A549 (cell line): ENCODE data around the gene CTSH. TPM values are rescaled to one million over a fixed set of nuclear protein-coding genes. Genes with fewer than 3 reads are reported as not detected.

Experiments used
- ATAC-seq, 2 experiments: fragments of 200-7000 bp in 1 of 2; fragments of >200 bp in 1 of 2; cut with Nextera tagmentation in 1 of 2; cut with Tn5 transposase in 1 of 2; 3 replicates each; pipeline versions ENCODE4 v1.8.0 to v1.9.1; 2018 to 2020; ENCODE audit warnings: mild to moderate bottlenecking in 1 of 2, moderate library complexity in 1 of 2
- CTCF ChIA-PET: fragments of 300-600 bp; sonication (Branson Sonifier 250); formaldehyde crosslinking; extraction: SDS; loops from one replicate; lab custom pipeline; 2021; ENCODE audit warnings: antibody characterized with exemption, inconsistent platforms; lab: Yijun Ruan, JAX
- POLR2A ChIA-PET: fragments of 350-600 bp; formaldehyde crosslinking; extraction: SDS; loops from one replicate; lab custom pipeline; 2021; ENCODE audit warnings: antibody characterized with exemption, inconsistent platforms; lab: Yijun Ruan, JAX
- DNase-seq, 2 experiments: peaks; one replicate each; pipeline versions ENCODE4 v3.0.0 to v3.0.0-alpha.2; 2011 to 2016; ENCODE audit warnings: low read depth in 1 of 2, low spot score in 1 of 2
- FAIRE-seq: peaks from 2 replicates; lab custom pipeline; 2011; peaks lifted over from hg19 to GRCh38; lab: Jason Lieb, UNC
- H3K27ac ChIP-seq, 2 experiments: fragments of >200 bp; sonication (Bioruptor Twin); formaldehyde crosslinking; 3 replicates each; pipeline ENCODE4 v1.5.1; 2016 to 2017
- H3K4me1 ChIP-seq: fragments of >200 bp; sonication (Bioruptor Twin); formaldehyde crosslinking; 3 replicates; pipeline ENCODE4 v1.6.1; 2016
- H3K4me2 ChIP-seq: fragments of >200 bp; sonication (Bioruptor Twin); formaldehyde crosslinking; 3 replicates; pipeline ENCODE4 v1.6.1; 2016
- H3K4me3 ChIP-seq: fragments of >200 bp; sonication (Bioruptor Twin); formaldehyde crosslinking; 3 replicates; pipeline ENCODE4 v1.5.1; 2016
- H3K9me3 ChIP-seq: fragments of >200 bp; sonication (Bioruptor Twin); formaldehyde crosslinking; 3 replicates; pipeline ENCODE4 v1.6.1; 2016
- CHD2 ChIP-seq: fragments of 150-350 bp; IDR thresholded peaks from 2 replicates; pipeline ENCODE4 v1.6.1; 2014; ENCODE audit warnings: low read length; ENCODE audit not compliant: partially characterized antibody
- CHD4 ChIP-seq: fragments of 200-600 bp; sonication (generic); IDR thresholded peaks from 2 replicates; pipeline ENCODE4 v1.6.1; 2016; ENCODE audit warnings: antibody characterized with exemption, mild to moderate bottlenecking, borderline replicate concordance
- EHF ChIP-seq: fragments of 250-450 bp; sonication (Bioruptor Pico); IDR thresholded peaks from 2 replicates; pipeline ENCODE4 v1.5.0; 2020; ENCODE audit warnings: mild to moderate bottlenecking
- EP300 ChIP-seq, 2 experiments: fragments of >200 bp; sonication (Bioruptor Twin); formaldehyde crosslinking; IDR thresholded peaks; 2 replicates in 1 of 2; 3 replicates in 1 of 2; pipeline ENCODE4 v1.6.1; 2016 to 2017
- FOSB ChIP-seq: fragments of 250-450 bp; sonication (Bioruptor Pico); IDR thresholded peaks from 2 replicates; pipeline ENCODE4 v1.5.0; 2020; ENCODE audit warnings: mild to moderate bottlenecking, moderate library complexity
- FOSL2 ChIP-seq, 2 experiments: fragments of 450-650 bp in 1 of 2; fragments of >200 bp in 1 of 2; sonication (Bioruptor Twin) in 1 of 2; formaldehyde crosslinking; IDR thresholded peaks; 2 replicates each; pipeline versions ENCODE4 v1.5.0 to v1.6.1; 2016 to 2020; ENCODE audit warnings: mild to moderate bottlenecking in 1 of 2, moderate library complexity in 1 of 2
- GATA3 ChIP-seq: IDR thresholded peaks from 2 replicates; pipeline ENCODE4 v1.6.1; 2012; ENCODE audit warnings: borderline replicate concordance
- HDAC2 ChIP-seq: fragments of 200-600 bp; sonication (generic); IDR thresholded peaks from 2 replicates; pipeline ENCODE4 v1.6.1; 2016
- HOXB13 ChIP-seq: fragments of 250-450 bp; sonication (Bioruptor Pico); IDR thresholded peaks from 2 replicates; pipeline ENCODE4 v1.5.0; 2020; ENCODE audit warnings: low read depth, mild to moderate bottlenecking, moderate library complexity
- KDM1A ChIP-seq: fragments of 200-600 bp; sonication (generic); IDR thresholded peaks from 2 replicates; pipeline ENCODE4 v1.6.1; 2016; ENCODE audit warnings: low read depth, mild to moderate bottlenecking
- MAFK ChIP-seq: fragments of 450-650 bp; IDR thresholded peaks from 2 replicates; pipeline ENCODE4 v1.6.1; 2014; ENCODE audit not compliant: partially characterized antibody
- MAZ ChIP-seq: fragments of 150-350 bp; IDR thresholded peaks from 2 replicates; pipeline ENCODE4 v1.6.1; 2014; ENCODE audit warnings: antibody characterized with exemption, low read depth, low read length, borderline replicate concordance
- MYC ChIP-seq: IDR thresholded peaks from 2 replicates; pipeline ENCODE4 v1.6.1; 2012; ENCODE audit warnings: mild to moderate bottlenecking, inconsistent platforms, low read length, improper control_type of control experiment, borderline replicate concordance
- NFE2L2 ChIP-seq: fragments of 150-350 bp; conservative IDR thresholded peaks from 2 replicates; pipeline ENCODE4 v1.6.1; 2014; ENCODE audit warnings: low read length
- POLR2A ChIP-seq: IDR thresholded peaks from 2 replicates; pipeline ENCODE4 v1.6.1; 2012; ENCODE audit warnings: mild to moderate bottlenecking, low read length
- RAD21 ChIP-seq, 2 experiments: fragments of >200 bp in 1 of 2; sonication (Bioruptor Twin) in 1 of 2; formaldehyde crosslinking in 1 of 2; IDR thresholded peaks in 1 of 2; conservative IDR thresholded peaks in 1 of 2; 2 replicates in 1 of 2; 3 replicates in 1 of 2; pipeline ENCODE4 v1.6.1; 2012 to 2018; ENCODE audit warnings: inconsistent platforms in 1 of 2
- RARB ChIP-seq: fragments of 250-450 bp; sonication (Bioruptor Pico); IDR thresholded peaks from 2 replicates; pipeline ENCODE4 v1.8.0; 2021; ENCODE audit warnings: mild to moderate bottlenecking, moderate library complexity
- RCOR1 ChIP-seq: fragments of 150-350 bp; IDR thresholded peaks from 2 replicates; pipeline ENCODE4 v1.6.1; 2014; ENCODE audit warnings: antibody characterized with exemption, low read length, low read depth
- REST ChIP-seq: fragments of 200-600 bp; sonication (generic); IDR thresholded peaks from 2 replicates; pipeline ENCODE4 v1.6.1; 2016; ENCODE audit warnings: antibody characterized with exemption, mild to moderate bottlenecking, moderate library complexity
- RNF2 ChIP-seq: fragments of 200-600 bp; sonication (generic); IDR thresholded peaks from 2 replicates; pipeline ENCODE4 v1.6.1; 2016; ENCODE audit warnings: low read depth, mild to moderate bottlenecking, antibody characterized with exemption, moderate library complexity, borderline replicate concordance
- SMC3 ChIP-seq: fragments of >200 bp; sonication (Bioruptor Twin); formaldehyde crosslinking; IDR thresholded peaks from 3 replicates; pipeline ENCODE4 v1.6.1; 2018; ENCODE audit warnings: inconsistent platforms
- TP53 ChIP-seq: fragments of 250-450 bp; sonication (Bioruptor Pico); IDR thresholded peaks from 2 replicates; pipeline ENCODE4 v1.5.0; 2021; ENCODE audit warnings: mild to moderate bottlenecking, moderate library complexity
- USF2 ChIP-seq: fragments of 450-650 bp; IDR thresholded peaks from 2 replicates; pipeline ENCODE4 v1.6.1; 2014; ENCODE audit warnings: antibody characterized with exemption
- ZNF302 ChIP-seq: fragments of 250-450 bp; sonication (Bioruptor Pico); IDR thresholded peaks from 2 replicates; pipeline ENCODE4 v1.9.0; 2021; ENCODE audit warnings: inconsistent platforms, mild to moderate bottlenecking, moderate library complexity
- WGBS: methylation state at CpG from one replicate; pipeline ENCODE4 v1.1.6; 2017; ENCODE audit errors: missing lambda C conversion rate; 5-methylcytosine and 5-hydroxymethylcytosine counted together
- polyA plus RNA-seq, 4 experiments: library from polyadenylated mRNA; depleted of rRNA in 3 of 4; stranded (reverse); fragments of >200 nt; fragmentation: RNase III in 1 of 4; extraction: RNeasy Plus Mini Kit Qiagen cat#74134 plus additional on column Dnase treatment in 1 of 4; gene quantifications; 2 replicates in 3 of 4; 3 replicates in 1 of 4; pipeline ENCODE4 v1.2.3, GENCODE V29; 2011 to 2017
- TF ChIP-seq, protein P1 (sequence below): fragments of 250-450 bp; sonication (Bioruptor Pico); IDR thresholded peaks from 2 replicates; pipeline ENCODE4 v1.5.0; 2020; ENCODE audit warnings: low read depth, mild to moderate bottlenecking, moderate library complexity
- TF ChIP-seq, protein P2 (sequence below): fragments of >200 bp; sonication (Bioruptor Twin); formaldehyde crosslinking; IDR thresholded peaks from 2 replicates; pipeline ENCODE4 v1.6.1; 2016
- TF ChIP-seq, protein P3 (sequence below): fragments of 150-350 bp; IDR thresholded peaks from 2 replicates; pipeline ENCODE4 v1.6.1; 2014; ENCODE audit warnings: low read depth, mild to moderate bottlenecking, low read length

CTSH gene
- polyA plus RNA-seq, 2 of the 4 experiments (the other 2 are of a cell fraction) = 25.2 to 33.3 TPM

- Histone ChIP-seq H3K9me3 (no peaks in the 10 kb centered on the region), H3K4me2 (no peak overlapping the region), H3K4me1 (peaks cover 13% of the 10 kb centered on the region; the same call in 2 of the 3 replicates), H3K4me3 (no peak overlapping the region), H3K27ac (no peak overlapping the region)
- ATAC-seq (no peak), DNase-seq (no peak), FAIRE-seq (no peak)
- WGBS = 94% methylated on average over 3 of the region's 3 CpGs
- TF ChIP-seq NFE2L2 = no peak
- no peak for TF ChIP-seq FOSL2 (IDR thresholded peaks at IDR 0.05)
- TF ChIP-seq FOSL2 (CRISPR knock-in tag; IDR thresholded peaks at IDR 0.05) = no peak
- TF ChIP-seq USF2 = no peak
- no peak for TF ChIP-seq MAFK
- TF ChIP-seq RNF2 = no peak
- no peak for TF ChIP-seq POLR2A
- no peak for TF ChIP-seq KDM1A
- TF ChIP-seq, protein P1, sequence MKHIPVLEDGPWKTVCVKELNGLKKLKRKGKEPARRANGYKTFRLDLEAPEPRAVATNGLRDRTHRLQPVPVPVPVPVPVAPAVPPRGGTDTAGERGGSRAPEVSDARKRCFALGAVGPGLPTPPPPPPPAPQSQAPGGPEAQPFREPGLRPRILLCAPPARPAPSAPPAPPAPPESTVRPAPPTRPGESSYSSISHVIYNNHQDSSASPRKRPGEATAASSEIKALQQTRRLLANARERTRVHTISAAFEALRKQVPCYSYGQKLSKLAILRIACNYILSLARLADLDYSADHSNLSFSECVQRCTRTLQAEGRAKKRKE (CRISPR knock-in tag) = no peak
- TF ChIP-seq EP300 (IDR thresholded peaks at IDR 0.05) = no peak
- no peak for TF ChIP-seq RARB (CRISPR knock-in tag)
- TF ChIP-seq, protein P2, sequence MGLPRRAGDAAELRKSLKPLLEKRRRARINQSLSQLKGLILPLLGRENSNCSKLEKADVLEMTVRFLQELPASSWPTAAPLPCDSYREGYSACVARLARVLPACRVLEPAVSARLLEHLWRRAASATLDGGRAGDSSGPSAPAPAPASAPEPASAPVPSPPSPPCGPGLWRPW = no peak
- TF ChIP-seq REST = no peak
- CTCF ChIA-PET = interaction anchor here (0.7 to 9.5 kb wide), 7 partner anchors 9 to 270 kb away, joined by 3 to 150 read pairs (median 11); no protein-coding TSS in a partner anchor
- POLR2A ChIA-PET = no interaction called here
These were observed 31.8 kb downstream of the CTSH start for GRCh38 chr15:78913012-78913411.

DNA sequence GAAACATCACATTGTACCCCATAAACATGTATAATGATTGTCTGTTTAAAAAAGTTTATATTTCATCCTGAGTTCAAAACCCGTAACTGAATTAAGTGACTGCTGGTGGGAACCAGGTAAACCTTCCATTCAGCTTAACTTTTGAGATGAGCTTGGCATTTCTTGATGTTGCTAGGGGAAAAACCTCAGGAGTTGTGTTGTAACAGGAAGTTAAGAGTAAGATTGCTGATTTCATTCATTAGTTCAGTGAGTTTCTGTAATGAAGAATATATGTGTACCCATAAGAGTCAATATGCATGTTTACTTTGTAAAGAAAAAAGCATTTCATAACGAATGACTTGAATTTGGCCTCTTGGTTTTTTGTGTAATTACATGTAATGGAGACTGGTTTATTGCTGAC lies 32.5 kb downstream of the CTSH start:
- FAIRE-seq (peak; percentile 32), DNase-seq (no peak), ATAC-seq (no peak)
- no peaks in the 10 kb centered on the region for H3K9me3 ChIP-seq
- no peak overlapping the region for H3K27ac ChIP-seq
- H3K4me1 ChIP-seq = peaks cover 13% of the 10 kb centered on the region; the same call in 2 of the 3 replicates
- 86% methylated on average over 2 of the region's 2 CpGs for WGBS
- CTCF ChIA-PET = interaction anchor here (1.3 to 9.5 kb wide), 5 partner anchors 8 to 271 kb away, joined by 4 to 150 read pairs (median 19); no protein-coding TSS in a partner anchor
- POLR2A ChIA-PET = no interaction called here
- H3K4me3 ChIP-seq = no peak overlapping the region
- no peak overlapping the region for H3K4me2 ChIP-seq
- TF ChIP-seq CHD4 (no peak), MAZ (no peak), FOSB (CRISPR knock-in tag) (no peak), MYC (no peak), TP53 (CRISPR knock-in tag) (no peak), RAD21 (conservative IDR thresholded peaks at IDR 0.05 in 1 of 2, IDR thresholded peaks at IDR 0.05 in 1 of 2) (no peak), RCOR1 (no peak), SMC3 (no peak), REST (no peak), HOXB13 (CRISPR knock-in tag) (no peak), HDAC2 (no peak), EHF (CRISPR knock-in tag) (no peak), CHD2 (no peak), ZNF302 (CRISPR knock-in tag) (no peak), GATA3 (no peak), RARB (CRISPR knock-in tag) (no peak)
- TF ChIP-seq, protein P3, sequence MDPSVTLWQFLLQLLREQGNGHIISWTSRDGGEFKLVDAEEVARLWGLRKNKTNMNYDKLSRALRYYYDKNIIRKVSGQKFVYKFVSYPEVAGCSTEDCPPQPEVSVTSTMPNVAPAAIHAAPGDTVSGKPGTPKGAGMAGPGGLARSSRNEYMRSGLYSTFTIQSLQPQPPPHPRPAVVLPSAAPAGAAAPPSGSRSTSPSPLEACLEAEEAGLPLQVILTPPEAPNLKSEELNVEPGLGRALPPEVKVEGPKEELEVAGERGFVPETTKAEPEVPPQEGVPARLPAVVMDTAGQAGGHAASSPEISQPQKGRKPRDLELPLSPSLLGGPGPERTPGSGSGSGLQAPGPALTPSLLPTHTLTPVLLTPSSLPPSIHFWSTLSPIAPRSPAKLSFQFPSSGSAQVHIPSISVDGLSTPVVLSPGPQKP = no peak
